Uterus (tissue), 4 donors: ENCODE measurements around the gene LPCAT3. TPM values are rescaled to one million over a fixed set of nuclear protein-coding genes. Genes with fewer than 3 reads are reported as not detected.

Source experiments
- DNase-seq, 2 donors: peaks; one replicate each; pipeline ENCODE4 v3.0.0-alpha.2; 2019 to 2020
- H3K27ac ChIP-seq, 2 donors: fragments of 200-600 bp; sonication (generic); 1 replicate in 1 of 2; 2 replicates in 1 of 2; pipeline ENCODE4 v1.5.1; 2016 to 2018
- H3K27me3 ChIP-seq, 2 donors: fragments of 200-600 bp; sonication (generic); one replicate each; pipeline ENCODE4 v1.5.1; 2018 to 2019; ENCODE audit warnings: control low read depth in 1 of 2
- H3K36me3 ChIP-seq, 2 donors: fragments of 200-600 bp; sonication (generic); one replicate each; pipeline ENCODE4 v1.5.1; 2019; ENCODE audit warnings: control low read depth in 1 of 2
- H3K4me1 ChIP-seq, 2 donors: fragments of 200-600 bp; sonication (generic); one replicate each; pipeline ENCODE4 v1.5.1; 2018 to 2019; ENCODE audit warnings: control low read depth in 1 of 2
- H3K4me3 ChIP-seq, 2 donors: fragments of 200-600 bp; sonication (generic); 1 replicate in 1 of 2; 2 replicates in 1 of 2; pipeline ENCODE4 v1.5.1; 2018 to 2019; ENCODE audit warnings: mild to moderate bottlenecking in 1 of 2
- H3K9me3 ChIP-seq, 2 donors: fragments of 200-600 bp; sonication (generic); one replicate each; pipeline ENCODE4 v1.5.1; 2019; ENCODE audit warnings: control low read depth in 1 of 2
- POLR2A ChIP-seq, 2 donors: fragments of 450-650 bp; IDR thresholded peaks; one replicate each; pipeline ENCODE4 v1.6.1; 2016; ENCODE audit warnings: antibody characterized with exemption in 2 of 2, mild to moderate bottlenecking in 1 of 2, moderate library complexity in 1 of 2
- intact Hi-C: fragments of 100-400 bp; cut with DNase I; formaldehyde crosslinking; loops from one replicate; pipeline ENCODE4 v1.15.1; 2023; ENCODE audit warnings: low total_unique reads
- total RNA-seq, 4 donors: library from RNA; depleted of rRNA in 3 of 4; stranded (reverse); fragments of >200 nt in 3 of 4; gene quantifications; one replicate each; pipeline versions ENCODE4 v1.1.0 to v1.2.4, GENCODE V29; 2014 to 2023
- TF ChIP-seq, protein P1 (sequence below), 4 experiments: fragments of 200-600 bp in 2 of 4; fragments of 450-650 bp in 2 of 4; sonication (generic) in 2 of 4; IDR thresholded peaks; one replicate each; pipeline ENCODE4 v1.5.1; 2016 to 2019; ENCODE audit warnings: antibody characterized with exemption in 4 of 4, mild to moderate bottlenecking in 2 of 4, moderate library complexity in 1 of 4
- donor health status: DM: yes; HTN: yes; CAD: no.

Gene LPCAT3
- total RNA-seq, 4 donors from 2014 or later: 10.2 to 45.1 (median 17.1) TPM

- Histone ChIP-seq H3K36me3 (no peaks in the 10 kb centered on the region), H3K4me3 (peak overlapping the region; percentile 74 to 80), H3K4me1 (peaks cover 6 to 13% of the 10 kb centered on the region in 2 donors), H3K27ac (peak overlapping the region; percentile 93 to 94), H3K9me3 (no peaks in the 10 kb centered on the region), H3K27me3 (no peaks in the 10 kb centered on the region)
- TF ChIP-seq POLR2A (IDR thresholded peaks at IDR 0.05): peak; percentile 35 to 75
- TF ChIP-seq, protein P1, sequence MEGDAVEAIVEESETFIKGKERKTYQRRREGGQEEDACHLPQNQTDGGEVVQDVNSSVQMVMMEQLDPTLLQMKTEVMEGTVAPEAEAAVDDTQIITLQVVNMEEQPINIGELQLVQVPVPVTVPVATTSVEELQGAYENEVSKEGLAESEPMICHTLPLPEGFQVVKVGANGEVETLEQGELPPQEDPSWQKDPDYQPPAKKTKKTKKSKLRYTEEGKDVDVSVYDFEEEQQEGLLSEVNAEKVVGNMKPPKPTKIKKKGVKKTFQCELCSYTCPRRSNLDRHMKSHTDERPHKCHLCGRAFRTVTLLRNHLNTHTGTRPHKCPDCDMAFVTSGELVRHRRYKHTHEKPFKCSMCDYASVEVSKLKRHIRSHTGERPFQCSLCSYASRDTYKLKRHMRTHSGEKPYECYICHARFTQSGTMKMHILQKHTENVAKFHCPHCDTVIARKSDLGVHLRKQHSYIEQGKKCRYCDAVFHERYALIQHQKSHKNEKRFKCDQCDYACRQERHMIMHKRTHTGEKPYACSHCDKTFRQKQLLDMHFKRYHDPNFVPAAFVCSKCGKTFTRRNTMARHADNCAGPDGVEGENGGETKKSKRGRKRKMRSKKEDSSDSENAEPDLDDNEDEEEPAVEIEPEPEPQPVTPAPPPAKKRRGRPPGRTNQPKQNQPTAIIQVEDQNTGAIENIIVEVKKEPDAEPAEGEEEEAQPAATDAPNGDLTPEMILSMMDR (IDR thresholded peaks at IDR 0.05): no peak
- DNase-seq: peak; percentile 81 to 93
- intact Hi-C loops: loop anchor here (10.0 kb wide), 1 partner anchor 171 kb away; no protein-coding TSS in a partner anchor
Measured at GRCh38 chr12:6943389-6943721, 74.9 kb downstream of the LPCAT3 start.

DNA sequence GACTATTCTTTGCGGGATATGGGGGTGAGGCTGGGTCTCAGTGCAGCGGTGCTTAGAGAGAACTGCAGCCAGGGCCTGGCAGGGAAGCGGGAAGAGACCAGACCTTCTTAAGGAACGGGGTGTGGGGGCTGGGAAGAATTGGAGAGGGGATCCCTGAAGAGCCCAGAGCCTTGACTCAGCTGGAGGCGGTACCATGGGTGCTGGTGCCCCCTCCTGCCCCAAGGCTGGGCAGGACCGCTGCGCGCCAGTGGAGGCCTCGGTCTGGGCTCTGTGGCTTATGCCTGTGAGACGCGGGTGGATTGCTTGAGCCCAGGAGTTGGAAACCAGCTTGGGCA, 76.0 kb downstream of the LPCAT3 start:
- TF ChIP-seq, protein P1 (IDR thresholded peaks at IDR 0.05): no peak
- no peak for TF ChIP-seq POLR2A (IDR thresholded peaks at IDR 0.05)
- H3K4me1 ChIP-seq: peaks cover 9 to 15% of the 10 kb centered on the region in 2 donors
- DNase-seq: peak in 1 of 2 donors; percentile 45
- no peaks in the 10 kb centered on the region for H3K27me3 ChIP-seq
- intact Hi-C loops: loop anchor here (10.0 kb wide), 1 partner anchor 173 kb away; no protein-coding TSS in a partner anchor
- no peaks in the 10 kb centered on the region for H3K36me3 ChIP-seq
- peak overlapping the region; percentile 93 to 94 for H3K27ac ChIP-seq
- no peak overlapping the region for H3K4me3 ChIP-seq
- no peaks in the 10 kb centered on the region for H3K9me3 ChIP-seq

DNA sequence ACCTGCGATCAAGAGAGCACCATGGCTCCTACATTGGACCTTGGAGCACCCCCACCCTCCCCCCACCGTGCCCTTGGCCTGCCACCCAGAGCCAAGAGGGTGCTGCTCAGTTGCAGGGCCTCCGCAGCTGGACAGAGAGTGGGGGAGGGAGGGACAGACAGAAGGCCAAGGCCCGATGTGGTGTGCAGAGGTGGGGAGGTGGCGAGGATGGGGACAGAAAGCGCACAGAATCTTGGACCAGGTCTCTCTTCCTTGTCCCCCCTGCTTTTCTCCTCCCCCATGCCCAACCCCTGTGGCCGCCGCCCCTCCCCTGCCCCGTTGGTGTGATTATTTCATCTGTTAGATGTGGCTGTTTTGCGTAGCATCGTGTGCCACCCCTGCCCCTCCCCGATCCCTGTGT, 76.5 kb downstream of the LPCAT3 start:
- TF ChIP-seq POLR2A (IDR thresholded peaks at IDR 0.05): no peak
- TF ChIP-seq, protein P1 (IDR thresholded peaks at IDR 0.05): no peak
- H3K27me3 ChIP-seq: no peaks in the 10 kb centered on the region
- H3K4me3 ChIP-seq: no peak overlapping the region
- no peaks in the 10 kb centered on the region for H3K36me3 ChIP-seq
- intact Hi-C loops: loop anchor here (10.0 kb wide), 1 partner anchor 173 kb away; no protein-coding TSS in a partner anchor
- peak in 1 of 2 donors; percentile 55 for DNase-seq
- H3K27ac ChIP-seq: peak overlapping the region in 1 of 2 donors; percentile 94
- no peaks in the 10 kb centered on the region for H3K9me3 ChIP-seq
- peaks cover 9 to 15% of the 10 kb centered on the region in 2 donors for H3K4me1 ChIP-seq

GRCh38 chr12:6941267-6941666, 77.0 kb downstream of the LPCAT3 start:
- DNase-seq: no peak
- Histone ChIP-seq H3K27ac (peak overlapping the region in 1 of 2 donors; percentile 94), H3K36me3 (no peaks in the 10 kb centered on the region)

GRCh38 chr12:6939191-6939540, 79.1 kb downstream of the LPCAT3 start:
- no peak for DNase-seq
- Histone ChIP-seq H3K27ac (peak overlapping the region in 1 of 2 donors; percentile 97), H3K36me3 (no peaks in the 10 kb centered on the region), H3K27me3 (no peaks in the 10 kb centered on the region), H3K9me3 (no peaks in the 10 kb centered on the region), H3K4me3 (no peak overlapping the region), H3K4me1 (peaks cover 5 to 18% of the 10 kb centered on the region in 2 donors)
- no peak for TF ChIP-seq POLR2A (IDR thresholded peaks at IDR 0.05)
- TF ChIP-seq, protein P1 (IDR thresholded peaks at IDR 0.05): no peak
- intact Hi-C loops: no loop called here

More at GRCh38 chr12:6941267-6941666, 77.0 kb downstream of the LPCAT3 start:
- Histone ChIP-seq H3K4me3 (no peak overlapping the region), H3K4me1 (peaks cover 9 to 15% of the 10 kb centered on the region in 2 donors), H3K27me3 (no peaks in the 10 kb centered on the region), H3K9me3 (no peaks in the 10 kb centered on the region)
- TF ChIP-seq POLR2A (IDR thresholded peaks at IDR 0.05): no peak
- TF ChIP-seq, protein P1 (IDR thresholded peaks at IDR 0.05): no peak
- intact Hi-C loops: loop anchor here (10.0 kb wide), 1 partner anchor 174 kb away; no protein-coding TSS in a partner anchor
